Measurements from ENCODE around the gene POC5. TPM values are rescaled to one million over a fixed set of nuclear protein-coding genes. Genes with fewer than 3 reads are reported as not detected.

POC5 gene
- total RNA-seq, 4 donors from 2014 or later, result 8.8 to 47.6 (median 27.8) TPM

- intact Hi-C loops (cut with DNase I; ENCODE audit: low total_unique reads), result no loop called here
- no peaks in the 10 kb centered on the region for H3K27me3 ChIP-seq
- H3K4me1 ChIP-seq, result no peaks in the 10 kb centered on the region
- no peak for TF ChIP-seq POLR2A (IDR thresholded peaks at IDR 0.05)
- TF ChIP-seq CTCF (IDR thresholded peaks at IDR 0.05), result no peak
- no peaks in the 10 kb centered on the region for H3K36me3 ChIP-seq
- H3K9me3 ChIP-seq, result no peaks in the 10 kb centered on the region
- no peak overlapping the region for H3K4me3 ChIP-seq
- H3K27ac ChIP-seq, result no peak overlapping the region
- no peak for DNase-seq
Measured at GRCh38 chr5:75640395-75640794, 76.8 kb downstream of the POC5 start.

- TF ChIP-seq POLR2A (IDR thresholded peaks at IDR 0.05) (no peak), CTCF (IDR thresholded peaks at IDR 0.05) (no peak)
- H3K9me3 ChIP-seq, result no peaks in the 10 kb centered on the region
- H3K4me3 ChIP-seq, result no peak overlapping the region
- no peaks in the 10 kb centered on the region for H3K27me3 ChIP-seq
- intact Hi-C loops (cut with DNase I; ENCODE audit: low total_unique reads), result no loop called here
- DNase-seq, result no peak
- H3K4me1 ChIP-seq, result no peaks in the 10 kb centered on the region
- H3K27ac ChIP-seq, result no peak overlapping the region
- no peaks in the 10 kb centered on the region for H3K36me3 ChIP-seq
Measured at GRCh38 chr5:75639535-75640311, 77.5 kb downstream of the POC5 start.

DNA sequence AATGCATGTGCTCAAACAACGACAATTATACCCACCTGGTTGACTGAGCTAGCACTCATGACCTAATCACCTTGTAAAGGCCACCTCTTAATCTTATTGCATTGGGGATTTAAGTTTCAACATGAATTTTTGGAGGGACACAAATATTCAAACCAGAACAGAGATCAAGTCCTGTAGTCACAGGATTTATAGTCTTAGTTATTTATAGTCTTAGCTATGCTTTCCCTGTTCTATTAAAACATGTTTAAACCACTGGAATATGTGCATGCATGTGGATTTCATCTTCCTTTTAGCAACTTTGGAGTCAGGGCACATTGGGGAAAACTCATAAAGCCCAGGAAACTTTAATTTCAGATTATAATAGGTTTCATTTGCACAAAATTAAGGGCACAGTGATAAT lies 79.3 kb downstream of the POC5 start:
- Histone ChIP-seq H3K4me3 (no peak overlapping the region), H3K27me3 (no peaks in the 10 kb centered on the region), H3K4me1 (no peaks in the 10 kb centered on the region), H3K9me3 (no peaks in the 10 kb centered on the region), H3K36me3 (no peaks in the 10 kb centered on the region), H3K27ac (no peak overlapping the region)
- intact Hi-C loops (cut with DNase I; ENCODE audit: low total_unique reads), result no loop called here
- no peak for DNase-seq
- TF ChIP-seq CTCF (IDR thresholded peaks at IDR 0.05) (no peak), POLR2A (IDR thresholded peaks at IDR 0.05) (no peak)

- DNase-seq, result no peak
- TF ChIP-seq POLR2A (IDR thresholded peaks at IDR 0.05) (no peak), CTCF (IDR thresholded peaks at IDR 0.05) (no peak)
- Histone ChIP-seq H3K4me3 (no peak overlapping the region), H3K27ac (no peak overlapping the region), H3K36me3 (no peaks in the 10 kb centered on the region), H3K9me3 (no peaks in the 10 kb centered on the region), H3K27me3 (no peaks in the 10 kb centered on the region), H3K4me1 (no peaks in the 10 kb centered on the region)
- intact Hi-C loops (cut with DNase I; ENCODE audit: low total_unique reads), result no loop called here
Measured at GRCh38 chr5:75632321-75632720, 84.9 kb downstream of the POC5 start.

- no peaks in the 10 kb centered on the region for H3K27me3 ChIP-seq
- no peak overlapping the region for H3K4me3 ChIP-seq
- intact Hi-C loops (cut with DNase I; ENCODE audit: low total_unique reads), result no loop called here
- H3K4me1 ChIP-seq, result no peaks in the 10 kb centered on the region
- H3K36me3 ChIP-seq, result no peaks in the 10 kb centered on the region
- no peak overlapping the region for H3K27ac ChIP-seq
- H3K9me3 ChIP-seq, result no peaks in the 10 kb centered on the region
- DNase-seq, result no peak
- TF ChIP-seq CTCF (IDR thresholded peaks at IDR 0.05), result no peak
- no peak for TF ChIP-seq POLR2A (IDR thresholded peaks at IDR 0.05)
Measured at GRCh38 chr5:75630875-75631274, 86.4 kb downstream of the POC5 start.
